HG03565 (cell line): ENCODE results near the gene JADE1.

Source experiments
- ATAC-seq: cut with Tn5 transposase; IDR thresholded peaks from one replicate; pipeline ENCODE4 v1.9.1; 2021; ENCODE audit warnings: mild to moderate bottlenecking, moderate library complexity; ENCODE audit not compliant: unreplicated experiment

Gene JADE1

DNA sequence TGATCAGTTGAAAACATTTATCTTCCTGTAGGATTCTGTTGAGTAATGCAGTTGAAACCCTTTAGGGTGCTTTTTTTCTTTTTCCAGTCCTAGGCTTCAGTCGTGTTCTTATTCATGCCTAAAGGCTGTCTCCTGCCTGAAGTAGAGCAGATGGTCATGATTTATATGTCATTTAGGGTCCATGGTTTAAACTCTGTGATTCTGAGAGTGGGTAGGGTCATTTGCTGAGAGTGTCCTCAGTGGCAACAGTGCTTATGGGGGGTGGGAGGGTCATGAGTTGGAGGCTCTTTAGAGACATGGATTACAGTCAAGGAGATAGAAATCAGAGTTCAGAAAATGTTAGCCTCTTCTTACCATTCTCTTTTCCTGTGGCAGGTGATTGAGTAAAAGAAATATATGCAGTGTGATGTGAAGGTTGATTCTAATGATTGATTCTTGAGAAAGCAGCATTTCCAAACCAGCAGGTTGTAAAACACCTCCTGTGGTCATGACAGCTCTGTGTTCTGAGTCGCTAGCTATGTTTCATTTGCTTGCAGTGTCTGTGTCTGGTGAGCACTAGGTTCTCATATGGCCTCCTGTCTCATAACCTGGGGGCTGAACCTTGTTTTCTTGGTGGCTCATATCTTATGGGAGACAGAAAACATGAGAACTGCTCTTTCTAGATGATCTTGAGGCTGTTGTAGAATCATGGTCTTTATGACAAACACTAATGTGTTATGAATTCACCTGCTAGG is 60.4 kb downstream of the JADE1 start:
- no peak for ATAC-seq

DNA sequence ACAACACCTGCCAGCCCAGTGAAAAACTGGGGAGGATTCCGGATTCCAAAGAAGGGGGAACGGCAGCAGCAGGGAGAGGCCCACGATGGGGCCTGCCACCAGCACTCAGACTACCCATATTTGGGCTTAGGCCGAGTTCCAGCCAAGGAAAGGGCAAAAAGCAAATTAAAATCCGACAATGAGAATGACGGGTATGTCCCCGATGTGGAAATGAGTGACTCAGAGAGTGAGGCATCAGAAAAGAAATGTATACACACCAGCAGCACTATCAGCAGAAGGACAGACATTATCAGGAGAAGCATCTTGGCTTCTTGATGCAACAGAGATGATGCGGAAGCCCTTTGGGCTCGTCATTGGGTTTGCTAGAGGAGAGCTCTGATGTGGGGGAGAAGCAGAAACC is 62.4 kb downstream of the JADE1 start:
- ATAC-seq, result no peak

DNA sequence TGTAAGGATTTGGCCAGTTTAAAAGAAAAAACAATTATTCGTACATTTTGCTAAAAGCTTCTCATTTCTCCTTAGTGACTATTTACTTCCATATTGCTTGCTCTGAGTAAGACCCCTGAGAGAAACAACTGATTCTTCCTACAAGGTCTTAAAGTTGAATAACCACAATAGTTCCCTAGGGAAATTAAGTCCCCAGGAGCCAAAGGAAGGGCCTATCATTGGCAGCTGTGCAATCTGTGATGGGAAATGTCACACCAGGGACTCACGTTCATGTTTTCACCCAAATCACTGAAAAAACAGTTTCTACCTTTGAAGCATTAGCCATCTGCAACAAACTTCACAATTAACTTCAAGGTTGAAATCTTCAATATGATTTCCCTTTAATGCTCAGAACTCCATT is 66.7 kb downstream of the JADE1 start:
- ATAC-seq, result no peak

DNA sequence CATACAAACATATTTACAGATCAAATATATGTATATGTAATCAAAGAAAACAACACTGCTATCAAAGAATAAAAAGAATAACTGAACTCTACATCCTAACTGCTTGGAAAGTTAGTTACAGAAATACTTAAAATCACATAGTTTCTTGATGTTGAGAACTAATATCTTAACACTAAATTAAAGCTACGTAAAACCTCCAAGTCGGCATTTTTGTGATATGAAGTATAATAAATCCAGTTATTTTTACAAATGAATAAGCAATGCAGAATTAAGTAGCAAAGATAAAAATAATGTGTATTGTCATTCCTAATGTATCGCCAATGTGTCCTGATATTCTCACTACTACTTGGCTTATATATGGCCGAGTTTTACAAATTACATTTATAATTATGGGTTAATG is 68.4 kb downstream of the JADE1 start:
- no peak for ATAC-seq

DNA sequence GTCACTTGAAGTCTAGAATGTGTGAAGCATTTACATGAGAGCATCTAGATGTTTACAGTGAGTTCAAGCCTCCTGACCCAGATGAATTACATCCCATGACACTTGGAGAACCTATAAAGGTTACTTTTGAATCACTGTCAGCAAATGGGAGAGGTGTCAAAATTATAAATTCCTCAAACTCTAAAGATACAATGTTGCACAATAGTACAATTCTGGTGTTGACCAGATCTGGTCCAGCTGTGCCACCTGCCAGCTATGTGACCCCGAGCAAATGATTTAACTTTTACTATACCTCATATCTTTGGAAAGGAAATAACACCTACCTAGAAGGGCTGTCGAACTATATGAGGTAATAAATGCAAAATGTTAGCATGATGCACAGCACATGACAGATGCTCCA is 69.8 kb downstream of the JADE1 start:
- ATAC-seq, result no peak

DNA sequence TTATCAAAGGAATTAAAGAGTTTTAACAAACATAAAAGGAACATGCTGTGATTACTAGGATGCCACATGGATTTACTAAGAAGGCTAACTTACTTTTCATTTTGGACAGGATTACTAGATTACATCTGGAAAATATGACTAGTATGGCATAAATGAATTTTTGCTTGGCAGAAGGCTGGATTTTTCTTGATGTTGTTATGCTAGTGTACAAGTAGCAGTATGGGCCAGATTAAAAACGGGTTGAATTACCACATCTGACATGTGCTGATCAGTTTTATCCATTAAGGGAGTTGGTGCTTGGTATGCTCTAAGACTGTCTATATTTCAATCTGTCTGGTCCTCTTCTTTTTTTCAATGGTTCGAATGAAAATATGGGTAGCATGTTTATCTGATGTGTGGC is 70.5 kb downstream of the JADE1 start:
- ATAC-seq, result no peak

DNA sequence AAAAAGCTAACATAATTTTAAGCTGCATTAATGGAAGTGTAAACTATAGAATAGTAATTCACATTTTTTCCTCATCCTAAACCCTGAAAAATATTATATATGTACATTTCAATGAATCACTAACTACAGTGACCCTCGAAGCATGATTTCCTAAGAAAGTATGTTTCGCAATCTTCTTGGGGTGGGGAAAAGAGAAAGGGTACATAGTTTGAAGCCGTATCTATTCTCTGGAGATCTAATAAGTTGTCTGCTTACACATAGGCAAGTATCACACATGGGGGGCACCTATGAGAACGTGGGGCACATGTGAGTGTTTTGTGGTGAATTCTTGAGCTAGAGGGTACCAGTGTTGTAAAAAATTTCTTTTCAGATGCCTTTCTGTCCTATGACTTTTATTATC is 71.2 kb downstream of the JADE1 start:
- ATAC-seq, result no peak

DNA sequence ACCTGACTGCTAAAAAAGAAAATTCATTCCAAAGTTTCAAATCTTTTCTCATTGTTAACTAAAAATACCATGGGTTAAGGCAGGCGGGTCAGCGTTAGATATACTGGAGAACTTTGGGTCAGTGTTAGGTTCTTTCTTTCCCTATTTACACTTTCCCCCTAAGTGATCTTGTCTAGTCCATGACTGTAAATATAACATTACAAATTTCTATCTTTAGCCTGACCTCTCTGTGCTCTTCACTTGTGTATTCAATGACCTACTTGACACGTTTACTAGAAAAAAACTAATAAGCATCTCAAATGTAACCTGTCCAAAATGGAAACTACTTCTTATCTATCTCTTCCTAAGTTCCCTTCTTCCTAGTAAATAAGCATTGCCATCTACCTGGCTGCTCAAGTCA is 95.3 kb downstream of the JADE1 start:
- ATAC-seq, result no peak

DNA sequence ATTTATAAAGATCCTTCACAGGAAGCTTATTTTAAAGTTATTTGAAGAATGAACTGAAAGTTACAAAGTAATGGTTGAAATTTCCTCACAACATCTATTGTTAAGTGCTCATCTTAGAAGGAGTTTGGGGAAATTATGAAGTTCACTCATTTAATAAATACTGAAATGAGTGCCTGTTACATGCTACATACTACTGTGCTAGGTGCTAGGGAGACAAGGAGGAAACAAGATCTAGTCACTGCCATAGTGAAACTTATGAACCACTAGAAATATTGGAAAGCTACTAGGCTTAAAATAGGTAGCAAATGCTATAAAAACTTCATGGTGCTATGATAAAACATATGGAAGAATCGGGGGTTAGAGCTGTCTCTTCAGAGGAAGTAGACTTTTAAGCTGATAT is 97.1 kb downstream of the JADE1 start:
- peak; percentile 55 for ATAC-seq

DNA sequence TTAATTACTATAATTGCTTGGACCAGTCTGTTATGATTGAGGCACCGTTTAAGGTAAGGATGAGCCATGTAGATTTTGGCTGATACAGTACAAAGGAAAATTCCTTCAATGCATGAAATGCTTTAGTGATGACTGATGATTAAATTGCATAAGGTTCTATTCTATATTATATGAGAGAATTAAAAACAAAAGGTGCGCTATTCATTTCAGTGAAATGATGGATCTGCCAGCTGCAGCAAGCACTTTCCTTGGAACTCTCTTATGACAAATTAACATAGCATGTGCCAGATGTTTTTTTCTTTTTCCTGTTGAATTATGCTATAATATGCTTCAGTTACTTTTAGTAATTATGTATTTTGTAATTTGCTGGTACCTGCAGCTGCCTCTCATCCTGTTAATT is 98.5 kb downstream of the JADE1 start:
- ATAC-seq, result no peak

DNA sequence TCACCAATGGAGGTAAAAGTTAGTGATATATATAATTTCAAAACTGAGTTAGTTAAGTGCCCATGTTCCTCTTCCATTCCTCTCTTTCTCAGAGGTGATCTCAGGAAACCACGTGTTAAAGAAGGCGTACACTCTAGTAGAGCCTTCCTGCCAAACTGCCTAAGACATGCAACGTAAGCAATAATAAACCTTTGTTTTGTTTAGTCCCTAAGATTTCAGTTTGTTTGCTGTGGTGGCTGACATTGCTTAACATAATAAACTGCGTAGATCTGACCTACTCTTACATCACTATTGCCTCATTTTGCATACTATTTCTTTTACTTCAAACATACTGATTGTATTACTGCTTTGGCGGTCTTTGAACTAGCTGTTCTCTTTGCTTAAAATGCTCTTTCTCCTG is 99.2 kb downstream of the JADE1 start:
- ATAC-seq, result no peak

DNA sequence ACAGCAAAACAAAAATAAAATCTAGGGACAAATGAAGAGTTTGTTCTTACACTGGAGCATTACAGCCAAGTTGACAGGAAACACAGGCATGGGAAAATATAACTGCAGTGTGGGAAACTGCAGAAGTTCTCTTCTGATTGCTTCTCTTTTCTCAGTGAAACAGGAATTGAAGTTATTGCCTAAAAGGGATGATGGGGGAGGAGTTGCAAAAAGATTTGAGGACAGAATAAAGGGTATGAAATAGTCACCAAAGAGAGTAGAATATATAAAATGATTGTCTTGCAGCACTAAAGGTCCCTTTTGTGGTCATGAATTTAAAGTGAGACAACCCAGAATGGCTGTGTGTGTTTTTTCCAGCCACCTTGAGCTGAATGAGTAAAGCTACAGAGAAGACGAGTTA is 103.7 kb downstream of the JADE1 start:
- ATAC-seq, result no peak

DNA sequence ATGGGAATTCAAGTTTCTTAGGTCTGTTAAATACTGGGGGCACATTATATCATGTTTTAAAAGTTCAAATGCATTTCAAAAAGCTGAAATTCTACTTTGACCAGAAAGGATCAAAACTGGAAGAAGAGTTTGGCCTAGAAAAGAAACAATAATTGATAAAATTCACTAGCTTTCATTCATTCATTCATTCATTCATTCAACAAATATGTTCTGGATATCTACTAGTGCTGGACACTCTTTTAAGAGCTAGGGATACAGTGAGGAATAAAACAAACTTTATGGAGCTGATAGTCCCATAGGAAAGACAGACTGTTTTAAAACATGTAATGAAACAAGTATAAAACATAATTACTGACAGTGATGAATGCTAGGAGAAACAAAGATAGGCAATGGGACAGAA is 106.0 kb downstream of the JADE1 start:
- no peak for ATAC-seq

DNA sequence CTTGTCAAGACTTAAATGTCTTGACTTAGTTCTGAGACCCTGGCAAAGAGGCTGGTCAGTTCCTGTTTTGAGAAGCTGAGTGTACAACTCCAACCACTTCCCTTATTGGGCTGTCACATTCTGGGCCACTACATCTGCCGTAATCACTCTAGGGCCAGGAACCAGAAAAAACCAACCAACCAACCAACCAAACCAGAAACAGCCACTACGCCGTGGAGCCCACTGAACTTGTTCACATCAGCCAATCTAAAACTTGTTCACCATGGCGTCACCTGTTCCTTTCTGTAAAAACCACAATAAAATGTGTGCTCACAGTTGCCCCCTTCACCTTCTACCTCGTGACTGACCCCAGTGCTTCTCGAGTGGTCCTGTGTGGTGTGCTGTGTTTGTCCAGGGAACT is 107.3 kb downstream of the JADE1 start:
- peak; percentile 64 for ATAC-seq

DNA sequence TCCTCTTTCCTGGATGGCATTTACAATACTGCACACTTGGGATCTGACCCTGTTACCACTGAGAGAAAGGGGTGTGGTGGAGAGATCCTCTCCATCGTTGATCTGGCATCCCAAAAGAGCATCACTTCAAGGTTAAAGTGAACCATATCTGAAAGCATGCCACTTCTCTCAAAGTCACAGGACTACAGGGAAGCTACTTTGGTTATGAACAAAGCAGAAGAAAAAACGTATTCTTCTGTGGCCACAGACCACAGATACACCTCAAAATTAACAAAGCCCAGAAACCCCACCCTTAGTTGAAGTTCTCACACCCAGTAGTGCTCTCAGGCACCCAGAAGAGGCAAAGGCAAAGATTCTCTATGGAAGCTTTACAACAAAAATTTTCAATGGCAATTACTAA is 108.3 kb downstream of the JADE1 start:
- peak; percentile 78 for ATAC-seq

DNA sequence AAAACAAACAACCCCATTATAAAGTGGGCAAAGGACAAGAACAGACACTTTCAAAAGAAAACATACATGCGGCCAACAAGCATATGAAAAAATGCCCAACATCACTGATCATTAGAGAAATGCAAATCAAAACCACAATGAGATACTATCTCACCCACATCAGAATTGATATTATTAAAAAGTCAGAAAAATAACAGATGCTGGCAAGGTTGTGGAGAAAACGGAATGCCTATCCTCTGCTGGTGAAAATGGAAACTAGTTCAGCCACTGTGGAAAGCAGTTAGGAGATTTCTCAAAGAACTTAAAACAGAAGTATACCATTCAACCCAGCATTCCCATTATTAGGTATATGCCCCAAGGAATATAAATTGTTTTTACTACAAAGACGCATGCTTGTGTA is 112.5 kb downstream of the JADE1 start:
- no peak for ATAC-seq
